ENCODE results near the gene IKZF5. TPM values are rescaled to one million over a fixed set of nuclear protein-coding genes. Genes with fewer than 3 reads are reported as not detected.

The IKZF5 gene
- total RNA-seq, 1 experiment from 2014 or later, result 7.9 TPM

GRCh38 chr10:123018531-123018930 is 9.9 kb upstream of the IKZF5 start:
- H3K4me1 Mint-ChIP-seq, result peaks cover 78% of the 10 kb centered on the region
- no peak for ATAC-seq
- H3K36me3 Mint-ChIP-seq, result peaks cover 13% of the 10 kb centered on the region
- POLR2A ChIA-PET, result no interaction called here
- CTCF ChIA-PET, result no interaction called here
- H3K9me3 Mint-ChIP-seq, result peaks cover 14% of the 10 kb centered on the region
- no peak overlapping the region for H3K27ac Mint-ChIP-seq
- peak overlapping the region; percentile 24; the same call in 1 of the 2 replicates for H3K4me3 Mint-ChIP-seq
- H3K27me3 Mint-ChIP-seq (ENCODE audit: low read depth), result peaks cover 68% of the 10 kb centered on the region
- no peak for DNase-seq (ENCODE audit: low spot score)
- TF ChIP-seq, protein P1, sequence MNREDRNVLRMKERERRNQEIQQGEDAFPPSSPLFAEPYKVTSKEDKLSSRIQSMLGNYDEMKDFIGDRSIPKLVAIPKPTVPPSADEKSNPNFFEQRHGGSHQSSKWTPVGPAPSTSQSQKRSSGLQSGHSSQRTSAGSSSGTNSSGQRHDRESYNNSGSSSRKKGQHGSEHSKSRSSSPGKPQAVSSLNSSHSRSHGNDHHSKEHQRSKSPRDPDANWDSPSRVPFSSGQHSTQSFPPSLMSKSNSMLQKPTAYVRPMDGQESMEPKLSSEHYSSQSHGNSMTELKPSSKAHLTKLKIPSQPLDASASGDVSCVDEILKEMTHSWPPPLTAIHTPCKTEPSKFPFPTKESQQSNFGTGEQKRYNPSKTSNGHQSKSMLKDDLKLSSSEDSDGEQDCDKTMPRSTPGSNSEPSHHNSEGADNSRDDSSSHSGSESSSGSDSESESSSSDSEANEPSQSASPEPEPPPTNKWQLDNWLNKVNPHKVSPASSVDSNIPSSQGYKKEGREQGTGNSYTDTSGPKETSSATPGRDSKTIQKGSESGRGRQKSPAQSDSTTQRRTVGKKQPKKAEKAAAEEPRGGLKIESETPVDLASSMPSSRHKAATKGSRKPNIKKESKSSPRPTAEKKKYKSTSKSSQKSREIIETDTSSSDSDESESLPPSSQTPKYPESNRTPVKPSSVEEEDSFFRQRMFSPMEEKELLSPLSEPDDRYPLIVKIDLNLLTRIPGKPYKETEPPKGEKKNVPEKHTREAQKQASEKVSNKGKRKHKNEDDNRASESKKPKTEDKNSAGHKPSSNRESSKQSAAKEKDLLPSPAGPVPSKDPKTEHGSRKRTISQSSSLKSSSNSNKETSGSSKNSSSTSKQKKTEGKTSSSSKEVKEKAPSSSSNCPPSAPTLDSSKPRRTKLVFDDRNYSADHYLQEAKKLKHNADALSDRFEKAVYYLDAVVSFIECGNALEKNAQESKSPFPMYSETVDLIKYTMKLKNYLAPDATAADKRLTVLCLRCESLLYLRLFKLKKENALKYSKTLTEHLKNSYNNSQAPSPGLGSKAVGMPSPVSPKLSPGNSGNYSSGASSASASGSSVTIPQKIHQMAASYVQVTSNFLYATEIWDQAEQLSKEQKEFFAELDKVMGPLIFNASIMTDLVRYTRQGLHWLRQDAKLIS (CRISPR knock-in tag; IDR thresholded peaks at IDR 0.05; ENCODE audit: borderline replicate concordance), result no peak
- no peak for TF ChIP-seq CREM (CRISPR knock-in tag; IDR thresholded peaks at IDR 0.05)
- TF ChIP-seq SMAD3 (CRISPR knock-in tag; IDR thresholded peaks at IDR 0.05; ENCODE audit: borderline replicate concordance), result no peak
- no peak for TF ChIP-seq TP53 (CRISPR knock-in tag; IDR thresholded peaks at IDR 0.05)
- TF ChIP-seq ZNF416 (CRISPR knock-in tag; IDR thresholded peaks at IDR 0.05), result no peak
- no peak for TF ChIP-seq KAT7 (CRISPR knock-in tag; IDR thresholded peaks at IDR 0.05; ENCODE audit: borderline replicate concordance)
- no peak for TF ChIP-seq ERG (CRISPR knock-in tag; IDR thresholded peaks at IDR 0.05)

- H3K4me1 Mint-ChIP-seq, result peaks cover 72% of the 10 kb centered on the region
- peak overlapping the region; percentile 71 for H3K27ac Mint-ChIP-seq
- peaks cover 20% of the 10 kb centered on the region for H3K36me3 Mint-ChIP-seq
- DNase-seq (ENCODE audit: low spot score) (peak; percentile 54), ATAC-seq (peak; percentile 82)
- POLR2A ChIA-PET, result interaction anchor here (1.3 kb wide), 1 partner anchor 8 kb away, joined by 6 read pairs; the partner anchor contains the start of genes ACADSB and IKZF5
- peaks cover 14% of the 10 kb centered on the region for H3K9me3 Mint-ChIP-seq
- H3K4me3 Mint-ChIP-seq, result no peak overlapping the region; the same call in 1 of the 2 replicates
- H3K27me3 Mint-ChIP-seq (ENCODE audit: low read depth), result peaks cover 65% of the 10 kb centered on the region
- CTCF ChIA-PET, result interaction anchor here (1.3 kb wide), 1 partner anchor 9 kb away, joined by 3 read pairs; the partner anchor contains the start of gene IKZF5
- TF ChIP-seq FOXP4 (CRISPR knock-in tag; IDR thresholded peaks at IDR 0.05), result 0 out of 2 replicates have a peak, but pooled peaks have one; percentile 40
- TF ChIP-seq, protein P2, sequence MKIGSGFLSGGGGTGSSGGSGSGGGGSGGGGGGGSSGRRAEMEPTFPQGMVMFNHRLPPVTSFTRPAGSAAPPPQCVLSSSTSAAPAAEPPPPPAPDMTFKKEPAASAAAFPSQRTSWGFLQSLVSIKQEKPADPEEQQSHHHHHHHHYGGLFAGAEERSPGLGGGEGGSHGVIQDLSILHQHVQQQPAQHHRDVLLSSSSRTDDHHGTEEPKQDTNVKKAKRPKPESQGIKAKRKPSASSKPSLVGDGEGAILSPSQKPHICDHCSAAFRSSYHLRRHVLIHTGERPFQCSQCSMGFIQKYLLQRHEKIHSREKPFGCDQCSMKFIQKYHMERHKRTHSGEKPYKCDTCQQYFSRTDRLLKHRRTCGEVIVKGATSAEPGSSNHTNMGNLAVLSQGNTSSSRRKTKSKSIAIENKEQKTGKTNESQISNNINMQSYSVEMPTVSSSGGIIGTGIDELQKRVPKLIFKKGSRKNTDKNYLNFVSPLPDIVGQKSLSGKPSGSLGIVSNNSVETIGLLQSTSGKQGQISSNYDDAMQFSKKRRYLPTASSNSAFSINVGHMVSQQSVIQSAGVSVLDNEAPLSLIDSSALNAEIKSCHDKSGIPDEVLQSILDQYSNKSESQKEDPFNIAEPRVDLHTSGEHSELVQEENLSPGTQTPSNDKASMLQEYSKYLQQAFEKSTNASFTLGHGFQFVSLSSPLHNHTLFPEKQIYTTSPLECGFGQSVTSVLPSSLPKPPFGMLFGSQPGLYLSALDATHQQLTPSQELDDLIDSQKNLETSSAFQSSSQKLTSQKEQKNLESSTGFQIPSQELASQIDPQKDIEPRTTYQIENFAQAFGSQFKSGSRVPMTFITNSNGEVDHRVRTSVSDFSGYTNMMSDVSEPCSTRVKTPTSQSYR (CRISPR knock-in tag; IDR thresholded peaks at IDR 0.05), result no peak
- no peak for TF ChIP-seq ZNF512 (CRISPR knock-in tag; IDR thresholded peaks at IDR 0.05; ENCODE audit: borderline replicate concordance)
- peak; percentile 30; the same call in 1 of the 2 replicates for TF ChIP-seq TEAD1 (CRISPR knock-in tag; IDR thresholded peaks at IDR 0.05)
- no peak for TF ChIP-seq MAX (CRISPR knock-in tag; IDR thresholded peaks at IDR 0.05)
- TF ChIP-seq USF2 (CRISPR knock-in tag; IDR thresholded peaks at IDR 0.05), result peak; percentile 90
- TF ChIP-seq ZNF121 (CRISPR knock-in tag; IDR thresholded peaks at IDR 0.05), result no peak
- TF ChIP-seq ERG (CRISPR knock-in tag; IDR thresholded peaks at IDR 0.05), result 0 out of 2 replicates have a peak, but pooled peaks have one; percentile 38
- TF ChIP-seq PRRX2 (CRISPR knock-in tag; IDR thresholded peaks at IDR 0.05), result 0 out of 2 replicates have a peak, but pooled peaks have one; percentile 40
- TF ChIP-seq NFYB (CRISPR knock-in tag; conservative IDR thresholded peaks at IDR 0.05; ENCODE audit: low read depth), result no peak
- TF ChIP-seq USF1 (CRISPR knock-in tag; IDR thresholded peaks at IDR 0.05), result peak; percentile 84
- TF ChIP-seq CREB1 (CRISPR knock-in tag; IDR thresholded peaks at IDR 0.05), result no peak
Measured at GRCh38 chr10:123017421-123018165, 9.0 kb upstream of the IKZF5 start.
